ENCODE data around the gene PARVB.

- TF ChIP-seq, protein P1, sequence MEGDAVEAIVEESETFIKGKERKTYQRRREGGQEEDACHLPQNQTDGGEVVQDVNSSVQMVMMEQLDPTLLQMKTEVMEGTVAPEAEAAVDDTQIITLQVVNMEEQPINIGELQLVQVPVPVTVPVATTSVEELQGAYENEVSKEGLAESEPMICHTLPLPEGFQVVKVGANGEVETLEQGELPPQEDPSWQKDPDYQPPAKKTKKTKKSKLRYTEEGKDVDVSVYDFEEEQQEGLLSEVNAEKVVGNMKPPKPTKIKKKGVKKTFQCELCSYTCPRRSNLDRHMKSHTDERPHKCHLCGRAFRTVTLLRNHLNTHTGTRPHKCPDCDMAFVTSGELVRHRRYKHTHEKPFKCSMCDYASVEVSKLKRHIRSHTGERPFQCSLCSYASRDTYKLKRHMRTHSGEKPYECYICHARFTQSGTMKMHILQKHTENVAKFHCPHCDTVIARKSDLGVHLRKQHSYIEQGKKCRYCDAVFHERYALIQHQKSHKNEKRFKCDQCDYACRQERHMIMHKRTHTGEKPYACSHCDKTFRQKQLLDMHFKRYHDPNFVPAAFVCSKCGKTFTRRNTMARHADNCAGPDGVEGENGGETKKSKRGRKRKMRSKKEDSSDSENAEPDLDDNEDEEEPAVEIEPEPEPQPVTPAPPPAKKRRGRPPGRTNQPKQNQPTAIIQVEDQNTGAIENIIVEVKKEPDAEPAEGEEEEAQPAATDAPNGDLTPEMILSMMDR (tag by site-specific recombination; IDR thresholded peaks at IDR 0.05): no peak
- TF ChIP-seq HOXA7 (CRISPR knock-in tag; IDR thresholded peaks at IDR 0.05; ENCODE audit: borderline replicate concordance) (no peak), ZEB2 (tag by site-specific recombination; IDR thresholded peaks at IDR 0.05) (no peak), ZNF335 (tag by site-specific recombination; conservative IDR thresholded peaks at IDR 0.05) (no peak), REST (tag by site-specific recombination; IDR thresholded peaks at IDR 0.05) (no peak), REPIN1 (tag by site-specific recombination; IDR thresholded peaks at IDR 0.05; ENCODE audit: low read depth) (no peak), ZNF140 (tag by site-specific recombination; IDR thresholded peaks at IDR 0.05) (no peak), ZNF350 (tag by site-specific recombination; IDR thresholded peaks at IDR 0.05) (no peak), ZNF830 (tag by site-specific recombination; IDR thresholded peaks at IDR 0.05; ENCODE audit: low read depth) (no peak)
- TF ChIP-seq, protein P2, sequence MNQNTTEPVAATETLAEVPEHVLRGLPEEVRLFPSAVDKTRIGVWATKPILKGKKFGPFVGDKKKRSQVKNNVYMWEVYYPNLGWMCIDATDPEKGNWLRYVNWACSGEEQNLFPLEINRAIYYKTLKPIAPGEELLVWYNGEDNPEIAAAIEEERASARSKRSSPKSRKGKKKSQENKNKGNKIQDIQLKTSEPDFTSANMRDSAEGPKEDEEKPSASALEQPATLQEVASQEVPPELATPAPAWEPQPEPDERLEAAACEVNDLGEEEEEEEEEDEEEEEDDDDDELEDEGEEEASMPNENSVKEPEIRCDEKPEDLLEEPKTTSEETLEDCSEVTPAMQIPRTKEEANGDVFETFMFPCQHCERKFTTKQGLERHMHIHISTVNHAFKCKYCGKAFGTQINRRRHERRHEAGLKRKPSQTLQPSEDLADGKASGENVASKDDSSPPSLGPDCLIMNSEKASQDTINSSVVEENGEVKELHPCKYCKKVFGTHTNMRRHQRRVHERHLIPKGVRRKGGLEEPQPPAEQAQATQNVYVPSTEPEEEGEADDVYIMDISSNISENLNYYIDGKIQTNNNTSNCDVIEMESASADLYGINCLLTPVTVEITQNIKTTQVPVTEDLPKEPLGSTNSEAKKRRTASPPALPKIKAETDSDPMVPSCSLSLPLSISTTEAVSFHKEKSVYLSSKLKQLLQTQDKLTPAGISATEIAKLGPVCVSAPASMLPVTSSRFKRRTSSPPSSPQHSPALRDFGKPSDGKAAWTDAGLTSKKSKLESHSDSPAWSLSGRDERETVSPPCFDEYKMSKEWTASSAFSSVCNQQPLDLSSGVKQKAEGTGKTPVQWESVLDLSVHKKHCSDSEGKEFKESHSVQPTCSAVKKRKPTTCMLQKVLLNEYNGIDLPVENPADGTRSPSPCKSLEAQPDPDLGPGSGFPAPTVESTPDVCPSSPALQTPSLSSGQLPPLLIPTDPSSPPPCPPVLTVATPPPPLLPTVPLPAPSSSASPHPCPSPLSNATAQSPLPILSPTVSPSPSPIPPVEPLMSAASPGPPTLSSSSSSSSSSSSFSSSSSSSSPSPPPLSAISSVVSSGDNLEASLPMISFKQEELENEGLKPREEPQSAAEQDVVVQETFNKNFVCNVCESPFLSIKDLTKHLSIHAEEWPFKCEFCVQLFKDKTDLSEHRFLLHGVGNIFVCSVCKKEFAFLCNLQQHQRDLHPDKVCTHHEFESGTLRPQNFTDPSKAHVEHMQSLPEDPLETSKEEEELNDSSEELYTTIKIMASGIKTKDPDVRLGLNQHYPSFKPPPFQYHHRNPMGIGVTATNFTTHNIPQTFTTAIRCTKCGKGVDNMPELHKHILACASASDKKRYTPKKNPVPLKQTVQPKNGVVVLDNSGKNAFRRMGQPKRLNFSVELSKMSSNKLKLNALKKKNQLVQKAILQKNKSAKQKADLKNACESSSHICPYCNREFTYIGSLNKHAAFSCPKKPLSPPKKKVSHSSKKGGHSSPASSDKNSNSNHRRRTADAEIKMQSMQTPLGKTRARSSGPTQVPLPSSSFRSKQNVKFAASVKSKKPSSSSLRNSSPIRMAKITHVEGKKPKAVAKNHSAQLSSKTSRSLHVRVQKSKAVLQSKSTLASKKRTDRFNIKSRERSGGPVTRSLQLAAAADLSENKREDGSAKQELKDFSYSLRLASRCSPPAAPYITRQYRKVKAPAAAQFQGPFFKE (tag by site-specific recombination; IDR thresholded peaks at IDR 0.05; ENCODE audit: borderline replicate concordance): no peak
Measured at GRCh38 chr22:44119669-44120313, 95.7 kb downstream of the PARVB start.

Measured in HEK293 (cell line).